ENCODE measurements around the gene OTP.
A peak's percentile ranks its signal among the peaks of the same experiment; 100 is the strongest.

DNA sequence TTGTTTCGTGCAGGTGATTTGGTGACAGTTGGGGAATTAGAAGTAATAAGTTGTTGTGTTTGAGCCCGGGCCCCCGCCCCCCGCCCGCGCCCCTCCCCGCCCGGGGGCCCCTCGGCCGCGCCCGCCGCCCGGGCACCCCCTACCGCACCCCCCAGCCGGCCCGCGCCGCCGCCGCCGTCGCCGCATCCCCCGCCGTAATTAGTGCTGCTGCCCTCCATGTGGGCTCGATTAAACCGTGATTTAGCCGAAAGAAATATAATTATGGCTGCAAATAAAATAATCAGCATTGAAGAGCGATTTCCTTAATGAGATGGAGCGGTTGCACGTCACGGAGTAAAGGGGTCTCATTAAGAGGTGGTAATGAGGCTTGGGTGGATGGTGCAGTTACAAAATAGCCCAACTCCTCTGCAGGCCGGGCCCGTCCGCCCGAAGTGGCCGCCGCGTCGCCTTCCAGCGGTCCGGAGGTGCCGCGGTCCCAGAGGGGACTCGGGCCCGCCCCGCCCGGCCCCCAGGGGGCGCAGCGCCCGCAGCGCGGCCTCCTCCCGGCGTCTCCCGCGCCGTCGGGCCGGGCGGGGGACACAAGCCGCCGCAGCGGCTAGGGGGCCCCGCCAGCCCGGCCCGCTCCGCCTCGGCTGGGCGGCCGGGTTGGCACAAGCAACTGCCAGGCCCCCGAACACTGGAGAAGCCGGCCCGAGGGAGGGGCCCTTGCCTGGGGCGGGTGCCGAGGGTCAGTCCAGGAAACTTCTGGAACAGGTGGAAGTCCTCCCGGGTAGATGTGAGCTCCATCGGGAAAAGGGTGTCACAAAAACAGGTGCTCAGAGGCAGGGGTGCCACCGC lies 6.9 kb upstream of the OTP start:
- TF ChIP-seq EZH2 (IDR thresholded peaks at IDR 0.05; ENCODE audit: low read length, missing control alignments) (peak; percentile 77), CTCF (conservative IDR thresholded peaks at IDR 0.05 in 1 of 2, IDR thresholded peaks at IDR 0.05 in 1 of 2; ENCODE audit: low read depth in 1 of 2, low read length in 2 of 2) (peak; percentile 12 to 24)
